ENCODE data around the gene TMPRSS13.

Gene TMPRSS13

DNA sequence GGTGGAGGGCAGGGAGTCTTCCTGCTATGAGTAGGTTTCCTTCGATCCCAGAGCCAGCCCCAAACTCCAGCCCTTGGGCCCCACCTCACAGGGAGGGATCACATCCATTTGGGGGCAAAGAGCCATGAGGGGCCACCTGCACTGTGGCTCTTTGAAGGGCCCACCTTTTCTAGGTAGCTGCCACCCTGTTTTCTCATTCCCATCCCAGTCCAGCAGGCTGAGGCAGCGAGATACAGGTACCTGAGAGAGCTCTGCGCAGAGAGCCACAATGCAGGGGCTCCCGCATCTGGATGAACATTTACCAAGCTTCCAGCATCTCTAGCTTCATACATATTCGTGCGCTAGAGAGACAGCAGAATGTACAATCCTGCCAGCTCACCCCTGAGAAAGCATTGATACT, 69.1 kb downstream of the TMPRSS13 start:
- no peak for DNase-seq (ENCODE audit: low read depth)
- TF ChIP-seq, protein P1, sequence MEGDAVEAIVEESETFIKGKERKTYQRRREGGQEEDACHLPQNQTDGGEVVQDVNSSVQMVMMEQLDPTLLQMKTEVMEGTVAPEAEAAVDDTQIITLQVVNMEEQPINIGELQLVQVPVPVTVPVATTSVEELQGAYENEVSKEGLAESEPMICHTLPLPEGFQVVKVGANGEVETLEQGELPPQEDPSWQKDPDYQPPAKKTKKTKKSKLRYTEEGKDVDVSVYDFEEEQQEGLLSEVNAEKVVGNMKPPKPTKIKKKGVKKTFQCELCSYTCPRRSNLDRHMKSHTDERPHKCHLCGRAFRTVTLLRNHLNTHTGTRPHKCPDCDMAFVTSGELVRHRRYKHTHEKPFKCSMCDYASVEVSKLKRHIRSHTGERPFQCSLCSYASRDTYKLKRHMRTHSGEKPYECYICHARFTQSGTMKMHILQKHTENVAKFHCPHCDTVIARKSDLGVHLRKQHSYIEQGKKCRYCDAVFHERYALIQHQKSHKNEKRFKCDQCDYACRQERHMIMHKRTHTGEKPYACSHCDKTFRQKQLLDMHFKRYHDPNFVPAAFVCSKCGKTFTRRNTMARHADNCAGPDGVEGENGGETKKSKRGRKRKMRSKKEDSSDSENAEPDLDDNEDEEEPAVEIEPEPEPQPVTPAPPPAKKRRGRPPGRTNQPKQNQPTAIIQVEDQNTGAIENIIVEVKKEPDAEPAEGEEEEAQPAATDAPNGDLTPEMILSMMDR (IDR thresholded peaks at IDR 0.05; ENCODE audit: low read depth, low read length, missing control alignments) = no peak
- H3K4me3 ChIP-seq (ENCODE audit: low read depth, low read length) = no peak overlapping the region

DNA sequence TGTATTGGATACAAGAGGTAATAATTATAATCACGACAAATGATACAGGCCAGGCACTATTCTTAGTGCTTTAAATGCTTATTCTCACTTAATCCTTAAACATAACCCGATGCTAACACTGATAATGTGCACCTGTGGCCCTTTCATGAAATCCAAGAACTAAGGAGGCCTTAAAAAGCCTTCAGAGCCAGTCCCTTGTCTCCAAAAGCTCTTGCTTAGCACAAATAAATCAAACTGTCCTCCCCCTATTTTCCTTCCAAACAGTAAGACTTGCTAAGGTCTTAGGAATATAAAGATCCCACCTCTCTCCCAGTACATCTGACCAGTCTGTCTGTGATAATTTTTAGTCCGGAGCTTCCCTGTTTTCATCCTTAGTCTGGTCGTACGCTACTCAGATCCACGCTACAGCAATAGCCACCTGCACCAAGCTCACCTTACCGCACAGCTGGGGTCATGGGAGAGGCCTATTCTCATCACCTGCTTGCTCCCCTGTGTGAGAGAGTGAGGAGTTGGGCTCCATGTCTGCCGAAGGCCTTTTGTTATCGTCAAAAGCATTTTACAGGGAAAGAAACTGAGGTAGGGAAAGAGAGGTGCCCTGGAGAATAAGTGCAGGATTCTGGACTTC, 69.6 kb downstream of the TMPRSS13 start:
- no peak overlapping the region for H3K4me3 ChIP-seq (ENCODE audit: low read depth, low read length)
- DNase-seq (ENCODE audit: low read depth) = no peak
- TF ChIP-seq, protein P1 (IDR thresholded peaks at IDR 0.05; ENCODE audit: low read depth, low read length, missing control alignments) = no peak

DNA sequence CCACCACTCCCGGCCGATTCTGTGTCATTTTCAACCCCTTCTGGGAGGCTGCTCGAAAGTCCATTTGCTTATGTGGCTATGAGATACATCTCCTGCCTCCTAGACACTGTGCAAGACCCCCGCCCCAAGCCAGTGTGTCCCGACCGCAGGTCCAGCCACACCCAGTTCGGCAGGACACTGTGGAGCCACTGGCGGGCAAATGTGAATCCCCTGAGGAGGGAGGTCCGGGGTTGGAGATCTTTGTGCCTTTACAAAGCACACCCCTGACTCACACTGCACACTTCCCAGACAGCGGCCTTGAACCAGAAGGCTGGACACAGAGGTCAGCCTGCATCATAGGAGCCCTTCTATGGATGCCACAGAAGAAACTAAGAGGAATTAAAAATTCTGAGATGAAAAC, 70.1 kb downstream of the TMPRSS13 start:
- TF ChIP-seq, protein P1 (IDR thresholded peaks at IDR 0.05; ENCODE audit: low read depth, low read length, missing control alignments) = no peak
- H3K4me3 ChIP-seq (ENCODE audit: low read depth, low read length) = no peak overlapping the region
- no peak for DNase-seq (ENCODE audit: low read depth)

DNA sequence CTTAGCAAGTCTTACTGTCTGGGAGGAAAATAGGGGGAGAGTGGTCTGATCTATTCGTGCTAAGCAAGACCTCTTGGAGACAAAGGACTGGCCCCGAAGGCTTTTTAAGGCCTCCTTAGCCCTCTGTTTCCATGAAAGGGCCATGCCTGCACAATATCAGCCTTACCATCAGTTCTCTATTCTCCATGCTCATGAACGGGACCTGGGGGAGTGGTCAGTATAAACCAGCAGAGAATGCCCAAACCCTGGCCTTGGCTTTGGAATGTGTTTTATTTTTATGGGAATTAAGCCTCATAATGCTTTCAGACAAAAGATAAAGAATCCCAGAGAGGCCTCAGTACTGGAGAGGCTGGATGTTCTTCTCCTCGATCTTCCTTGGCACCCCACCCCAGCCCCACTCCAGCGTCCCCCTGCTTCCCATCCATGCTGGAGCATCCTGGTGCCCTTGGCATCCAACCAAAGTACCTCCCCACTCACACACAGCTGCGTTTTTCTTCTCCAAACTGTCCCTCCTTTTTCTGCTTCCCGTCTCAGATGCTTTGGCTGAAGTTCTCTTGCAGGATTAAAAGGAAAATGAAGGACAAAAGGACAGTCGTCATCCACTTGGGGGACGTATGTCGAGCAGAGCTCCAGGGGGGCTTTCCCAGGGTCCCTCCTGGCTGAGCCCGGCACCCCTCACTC, 71.3 kb downstream of the TMPRSS13 start:
- TF ChIP-seq, protein P1 (IDR thresholded peaks at IDR 0.05; ENCODE audit: low read depth, low read length, missing control alignments) = no peak
- no peak overlapping the region for H3K4me3 ChIP-seq (ENCODE audit: low read depth, low read length)

DNA sequence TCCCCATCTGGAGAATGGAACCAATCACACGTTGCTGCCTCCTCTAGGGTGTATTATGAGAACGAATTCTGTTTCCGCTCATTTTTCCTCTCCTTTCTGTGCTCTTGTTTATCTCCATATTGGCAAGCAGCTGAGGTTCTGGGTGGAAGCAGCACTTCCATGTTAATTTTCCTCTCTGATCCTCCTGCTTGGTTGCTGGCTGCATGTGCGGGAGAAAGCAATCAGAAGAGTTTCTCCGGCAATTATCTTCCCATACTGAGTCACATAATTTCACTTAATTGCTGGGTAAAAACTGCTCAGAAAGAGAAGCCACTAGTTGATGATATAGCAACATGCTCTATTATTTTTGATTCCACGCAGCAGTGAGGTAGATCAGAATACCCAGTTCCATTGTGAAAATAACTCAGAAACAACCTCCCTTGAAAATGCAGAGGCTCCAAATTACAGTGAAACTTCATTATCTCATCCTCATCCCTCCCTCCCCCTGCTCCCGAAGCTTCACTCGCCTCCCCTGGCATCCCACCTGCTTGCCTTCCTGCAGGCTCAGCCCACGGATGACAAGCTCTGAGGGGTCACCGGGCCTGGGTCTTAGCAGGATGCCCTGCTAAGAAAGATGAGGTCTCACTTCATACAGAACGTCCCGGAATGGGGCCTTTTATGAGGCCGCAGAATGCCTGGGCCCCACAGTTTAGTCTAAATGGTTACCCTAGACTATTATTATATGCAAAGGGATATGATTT, 73.1 kb downstream of the TMPRSS13 start:
- TF ChIP-seq, protein P1 (IDR thresholded peaks at IDR 0.05; ENCODE audit: low read depth, low read length, missing control alignments) = no peak
- DNase-seq (ENCODE audit: low read depth) = no peak
- H3K4me3 ChIP-seq (ENCODE audit: low read depth, low read length) = no peak overlapping the region

More for the DNA sequence above, 71.3 kb downstream of the TMPRSS13 start:
- DNase-seq (ENCODE audit: low read depth) = no peak

DNA sequence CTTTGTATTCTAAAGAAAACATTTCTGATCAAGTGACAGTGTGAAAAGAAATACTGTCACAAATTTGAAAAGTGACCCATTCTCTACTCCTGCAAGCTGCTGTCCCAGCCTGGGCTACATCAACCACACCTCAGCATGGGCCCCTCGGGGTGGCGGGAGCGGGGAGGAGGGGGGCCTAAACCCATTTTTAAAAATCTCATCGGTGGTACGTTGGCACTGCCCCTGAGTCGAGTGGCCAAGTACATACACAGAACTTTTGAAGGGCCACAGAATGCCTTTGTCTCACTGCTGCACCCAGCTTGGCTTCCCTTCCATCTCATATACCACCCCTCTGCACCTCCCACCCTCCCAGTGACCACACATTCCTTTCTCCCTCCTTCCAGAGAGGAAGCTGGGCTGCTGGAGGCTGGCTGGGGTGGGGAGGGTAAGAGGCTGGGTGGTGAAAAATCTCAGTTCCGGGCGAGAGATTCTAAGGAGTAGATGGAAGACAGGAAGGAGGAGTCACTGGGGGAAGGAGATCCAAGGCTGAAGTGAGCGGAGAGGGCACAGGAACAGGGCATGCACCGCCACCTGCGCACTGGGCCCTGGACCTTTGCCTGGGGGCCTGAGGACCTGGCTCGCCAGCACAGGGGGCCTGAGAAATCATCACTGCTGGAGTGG, 73.9 kb downstream of the TMPRSS13 start:
- DNase-seq (ENCODE audit: low read depth) = no peak
- no peak overlapping the region for H3K4me3 ChIP-seq (ENCODE audit: low read depth, low read length)
- TF ChIP-seq, protein P1 (IDR thresholded peaks at IDR 0.05; ENCODE audit: low read depth, low read length, missing control alignments) = no peak

Measured in GM12864 (cell line).